Measurements from ENCODE around the gene CARNS1.
A peak's percentile ranks its signal among the peaks of the same experiment; 100 is the strongest.

Gene CARNS1

GRCh38 chr11:67379061-67380058 is 36.1 kb upstream of the CARNS1 start:
- no peak for TF ChIP-seq CTCF (IDR thresholded peaks at IDR 0.05)

- no peak for TF ChIP-seq CTCF (IDR thresholded peaks at IDR 0.05)
These were observed 34.1 kb upstream of the CARNS1 start for GRCh38 chr11:67381244-67381972.

- TF ChIP-seq CTCF (IDR thresholded peaks at IDR 0.05): peak; percentile 95
These were observed 33.0 kb upstream of the CARNS1 start for GRCh38 chr11:67382276-67383136.

- TF ChIP-seq CTCF (IDR thresholded peaks at IDR 0.05): no peak
These were observed 30.6 kb upstream of the CARNS1 start for GRCh38 chr11:67384851-67385366.

- TF ChIP-seq CTCF (IDR thresholded peaks at IDR 0.05): no peak
These were observed 28.4 kb upstream of the CARNS1 start for GRCh38 chr11:67387069-67387468.

GRCh38 chr11:67387518-67387917 is 28.0 kb upstream of the CARNS1 start:
- no peak for TF ChIP-seq CTCF (IDR thresholded peaks at IDR 0.05)

GRCh38 chr11:67389477-67389876 is 26.0 kb upstream of the CARNS1 start:
- TF ChIP-seq CTCF (IDR thresholded peaks at IDR 0.05): peak; percentile 43; the same call in 1 of the 2 replicates
